Measurements from ENCODE around the gene BOLL. TPM values are rescaled to one million over a fixed set of nuclear protein-coding genes. Genes with fewer than 3 reads are reported as not detected.

Gene BOLL
- total RNA-seq: not detected in 2 replicates

GRCh38 chr2:197784956-197785941 lies at the start of gene BOLL:
TSS of gene BOLL (minus strand) at chr2:197785319. CDS start at chr2:197781850, 3,469 bp downstream.

GRCh38 chr2:197804049-197804757 lies 19.1 kb upstream of the BOLL start, which contains the start of gene PLCL1:
TSS of gene PLCL1 (plus strand) at chr2:197804593.

GRCh38 chr2:197705121-197705911 lies 79.8 kb downstream of the BOLL start, which contains the start of gene MARS2:
TSS of gene MARS2 (plus strand) at chr2:197705369. CDS start at chr2:197705406, 37 bp downstream.

Other genes with a start within 250 kb of the BOLL start
- gene RFTN2, start 109.7 kb downstream of the BOLL start, total RNA-seq: 2.4 and 4.4 TPM in 2 replicates
- gene MARS2, start 80.0 kb downstream of the BOLL start, total RNA-seq: 6.6 TPM in 2 replicates
- 2.0 and 3.2 TPM in 2 replicates for gene PLCL1, start 19.3 kb upstream of the BOLL start, total RNA-seq